Lung (tissue), 12 donors: ENCODE measurements around the gene SNX1. TPM values are rescaled to one million over a fixed set of nuclear protein-coding genes. Genes with fewer than 3 reads are reported as not detected.
A peak's percentile ranks its signal among the peaks of the same experiment; 100 is the strongest.
"Not testable (repeated sequence)": the region's sequence is repeated elsewhere in the genome, so short reads cannot be mapped to it uniquely, and the experiment has no call there.

Experiments used
- ATAC-seq: fragments of 200-7000 bp; cut with Tn5 transposase; one replicate; pipeline ENCODE4 v1.9.1; 2020; ENCODE audit warnings: moderate number of reproducible peaks; ENCODE audit not compliant: insufficient read depth, low FRiP score
- DNase-seq, 3 donors: peaks; one replicate each; pipeline ENCODE4 v3.0.0-alpha.2; 2013 to 2017
- H3K27ac ChIP-seq, 2 donors: one replicate each; pipeline ENCODE4 v1.5.1; 2013; ENCODE audit warnings: mild to moderate bottlenecking in 2 of 2, moderate library complexity in 2 of 2, control low read depth in 1 of 2, inconsistent platforms in 1 of 2, low read depth in 1 of 2, low read length in 1 of 2
- H3K27me3 ChIP-seq, 3 donors: one replicate each; pipeline ENCODE4 v1.5.1; 2013; ENCODE audit warnings: low read length in 2 of 3; ENCODE audit not compliant: control insufficient read depth in 3 of 3, insufficient read depth in 3 of 3
- H3K36me3 ChIP-seq, 4 donors: one replicate each; pipeline ENCODE4 v1.5.1; 2013; ENCODE audit warnings: low read length in 4 of 4, mild to moderate bottlenecking in 1 of 4, moderate library complexity in 1 of 4; ENCODE audit not compliant: control insufficient read depth in 4 of 4, insufficient read depth in 4 of 4
- H3K4me1 ChIP-seq, 5 donors: one replicate each; pipeline ENCODE4 v1.5.1; 2013; ENCODE audit warnings: low read length in 5 of 5, mild to moderate bottlenecking in 2 of 5, moderate library complexity in 1 of 5; ENCODE audit not compliant: control insufficient read depth in 5 of 5, insufficient read depth in 5 of 5
- H3K4me3 ChIP-seq: one replicate; pipeline ENCODE4 v1.5.1; 2013; ENCODE audit warnings: mild to moderate bottlenecking, control low read depth, moderate library complexity
- H3K9ac ChIP-seq, 2 donors: one replicate each; pipeline ENCODE4 v1.5.1; 2013; ENCODE audit warnings: low read length in 2 of 2, control low read depth in 1 of 2; ENCODE audit not compliant: insufficient read depth in 1 of 2
- H3K9me3 ChIP-seq, 4 donors: one replicate each; pipeline ENCODE4 v1.5.1; 2013; ENCODE audit warnings: low read length in 3 of 4, mild to moderate bottlenecking in 1 of 4, moderate library complexity in 1 of 4; ENCODE audit not compliant: control insufficient read depth in 4 of 4, insufficient read depth in 3 of 4
- WGBS, 2 donors: extraction: QIAGEN DNeasy Blood & Tissue Kit; methylation state at CpG; one replicate each; pipeline ENCODE4 v1.1.7; 2013; 5-methylcytosine and 5-hydroxymethylcytosine counted together
- polyA plus RNA-seq, 2 donors: library from polyadenylated mRNA; stranded (reverse); fragments of 200-250 nt; gene quantifications; one replicate each; pipeline ENCODE4 v1.2.1, GENCODE V29; 2013
- total RNA-seq, 2 donors: library from RNA; depleted of rRNA in 1 of 2; stranded (reverse); fragments of >200 nt in 1 of 2; gene quantifications; one replicate each; pipeline ENCODE4 v1.2.1, GENCODE V29; 2014 to 2021
- TF ChIP-seq, protein P1 (sequence below): IDR thresholded peaks from 2 replicates; pipeline ENCODE4 v1.5.1; 2012; ENCODE audit warnings: mild to moderate bottlenecking; ENCODE audit errors: control extremely low read depth, extremely low read depth
- donor health status: control.
- donor health status: control.
- donor health status: Bipolar disorder and iron deficiency.
- donor health status: healthy.
- donor health status: DM: yes; HTN: yes; CAD: no.

The SNX1 gene
- total and polyA plus RNA-seq, 4 donors = 70.6 to 169 (median 109) TPM

DNA sequence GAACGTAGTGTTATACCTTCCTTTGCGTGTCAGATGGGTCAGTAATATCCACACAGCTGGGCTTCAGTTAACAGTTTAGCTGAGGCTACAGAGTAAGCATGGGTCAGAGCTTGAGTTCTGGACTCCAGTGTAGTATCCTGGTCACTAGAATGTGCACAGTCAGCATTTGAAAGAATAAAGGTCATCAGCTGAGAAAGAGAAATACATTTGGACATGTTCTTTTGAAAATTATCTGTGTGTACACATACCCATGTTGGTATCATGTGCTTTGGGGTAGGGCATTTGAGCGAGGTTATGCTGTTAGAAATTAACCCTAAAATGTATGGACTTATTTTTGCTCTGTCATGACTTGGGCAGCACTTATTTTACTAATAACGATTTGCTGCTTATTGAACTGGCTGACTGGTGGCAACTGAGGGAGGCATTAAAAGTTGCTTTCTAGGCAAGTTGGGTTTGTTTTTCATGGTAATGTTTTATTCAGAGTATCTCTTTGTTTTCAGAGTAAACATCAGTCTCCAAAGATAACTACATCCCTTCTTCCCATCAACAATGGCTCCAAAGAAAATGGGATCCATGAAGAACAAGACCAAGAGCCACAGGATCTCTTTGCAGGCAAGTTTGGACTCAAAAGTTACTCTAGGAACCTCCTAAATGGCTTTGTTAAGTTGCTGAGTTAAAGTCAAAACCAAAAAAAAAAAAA, 16.4 kb downstream of the SNX1 start:
- TF ChIP-seq, protein P1, sequence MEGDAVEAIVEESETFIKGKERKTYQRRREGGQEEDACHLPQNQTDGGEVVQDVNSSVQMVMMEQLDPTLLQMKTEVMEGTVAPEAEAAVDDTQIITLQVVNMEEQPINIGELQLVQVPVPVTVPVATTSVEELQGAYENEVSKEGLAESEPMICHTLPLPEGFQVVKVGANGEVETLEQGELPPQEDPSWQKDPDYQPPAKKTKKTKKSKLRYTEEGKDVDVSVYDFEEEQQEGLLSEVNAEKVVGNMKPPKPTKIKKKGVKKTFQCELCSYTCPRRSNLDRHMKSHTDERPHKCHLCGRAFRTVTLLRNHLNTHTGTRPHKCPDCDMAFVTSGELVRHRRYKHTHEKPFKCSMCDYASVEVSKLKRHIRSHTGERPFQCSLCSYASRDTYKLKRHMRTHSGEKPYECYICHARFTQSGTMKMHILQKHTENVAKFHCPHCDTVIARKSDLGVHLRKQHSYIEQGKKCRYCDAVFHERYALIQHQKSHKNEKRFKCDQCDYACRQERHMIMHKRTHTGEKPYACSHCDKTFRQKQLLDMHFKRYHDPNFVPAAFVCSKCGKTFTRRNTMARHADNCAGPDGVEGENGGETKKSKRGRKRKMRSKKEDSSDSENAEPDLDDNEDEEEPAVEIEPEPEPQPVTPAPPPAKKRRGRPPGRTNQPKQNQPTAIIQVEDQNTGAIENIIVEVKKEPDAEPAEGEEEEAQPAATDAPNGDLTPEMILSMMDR = no peak
- H3K27ac ChIP-seq = no peak overlapping the region
- H3K4me1 ChIP-seq = peaks cover 0 to 26% (median 11%) of the 10 kb centered on the region in 5 donors
- peaks cover 0 to 2% (median 0%) of the 10 kb centered on the region in 3 donors for H3K27me3 ChIP-seq
- DNase-seq = no peak
- peak overlapping the region in 1 of 2 donors; percentile 26 for H3K9ac ChIP-seq
- H3K36me3 ChIP-seq = peaks cover 0 to 28% (median 15%) of the 10 kb centered on the region in 4 donors
- ATAC-seq = no peak
- H3K9me3 ChIP-seq = no peaks in the 10 kb centered on the region
- 71 to 78% methylated on average over 4 of the region's 4 CpGs for WGBS, 2 donors
- H3K4me3 ChIP-seq = no peak overlapping the region

DNA sequence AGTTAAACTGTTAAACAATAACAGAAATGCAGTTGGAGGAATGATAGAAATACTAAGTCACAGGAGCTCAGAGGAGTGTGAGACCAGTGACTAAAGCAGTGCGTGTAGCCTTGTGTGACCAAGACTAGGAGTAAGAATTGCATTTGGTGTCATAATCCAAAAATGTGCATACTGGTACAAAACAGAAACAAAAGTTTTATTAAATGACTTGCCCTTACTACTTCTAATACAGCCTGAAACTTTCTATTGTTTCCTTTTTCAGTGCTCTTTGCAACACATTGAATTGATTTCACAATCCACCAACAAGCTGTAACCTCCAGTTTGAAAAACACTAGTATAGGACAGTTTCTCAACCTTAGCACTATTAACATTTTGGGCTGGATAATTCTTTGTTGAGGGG, 17.1 kb downstream of the SNX1 start:
- H3K4me1 ChIP-seq = peaks cover 0 to 21% (median 11%) of the 10 kb centered on the region in 5 donors
- H3K9me3 ChIP-seq = no peaks in the 10 kb centered on the region
- no peak for ATAC-seq
- no peak for DNase-seq
- no peak overlapping the region for H3K27ac ChIP-seq
- H3K36me3 ChIP-seq = peaks cover 0 to 32% (median 18%) of the 10 kb centered on the region in 4 donors
- WGBS, 2 donors = 48 to 78% methylated on average over 1 of the region's 1 CpG
- H3K27me3 ChIP-seq = peaks cover 0 to 2% (median 0%) of the 10 kb centered on the region in 3 donors
- H3K4me3 ChIP-seq = no peak overlapping the region
- TF ChIP-seq, protein P1 = no peak
- H3K9ac ChIP-seq = no peak overlapping the region

DNA sequence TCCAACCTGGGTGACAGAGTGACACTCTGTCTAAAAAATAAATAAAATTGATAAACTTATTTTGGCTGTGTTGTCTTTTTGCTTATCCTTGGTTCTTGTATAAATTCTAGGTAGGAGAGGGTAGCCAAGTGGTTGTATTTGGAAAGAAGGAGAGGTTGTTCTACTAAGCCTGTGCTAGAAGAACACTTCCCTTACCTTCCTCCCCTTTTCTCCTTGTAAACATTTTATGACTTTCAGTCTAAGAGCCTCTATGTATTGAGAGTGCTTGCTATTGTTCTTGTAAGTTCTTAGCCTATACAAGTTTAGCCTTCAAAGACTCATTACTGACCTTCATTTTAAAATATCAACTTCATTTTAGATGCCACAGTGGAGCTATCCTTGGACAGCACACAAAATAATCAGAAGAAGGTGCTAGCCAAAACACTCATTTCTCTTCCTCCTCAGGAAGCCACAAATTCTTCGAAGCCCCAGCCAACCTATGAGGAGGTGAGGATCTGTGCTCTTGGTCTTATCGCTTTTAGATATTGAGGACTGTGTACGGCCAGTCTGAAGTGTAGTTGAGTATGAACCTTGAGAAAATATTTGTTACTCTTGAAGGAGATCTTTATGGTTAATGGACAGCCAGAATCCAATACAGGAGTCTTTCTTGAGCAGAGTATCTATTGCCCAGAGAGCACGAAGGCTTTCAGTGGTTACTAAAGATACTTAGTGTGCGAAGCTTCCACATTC, 22.1 kb downstream of the SNX1 start:
- DNase-seq = peak in 1 of 3 donors; percentile 34
- WGBS, 2 donors = 70 to 86% methylated on average over 5 of the region's 5 CpGs
- TF ChIP-seq, protein P1 = no peak
- H3K4me3 ChIP-seq = no peak overlapping the region
- H3K36me3 ChIP-seq = peaks cover 14 to 58% (median 28%) of the 10 kb centered on the region in 4 donors
- no peak overlapping the region for H3K27ac ChIP-seq
- peaks cover 0 to 3% (median 0%) of the 10 kb centered on the region in 5 donors for H3K4me1 ChIP-seq
- peak; percentile 62 for ATAC-seq
- H3K9ac ChIP-seq = no peak overlapping the region
- H3K27me3 ChIP-seq = no peaks in the 10 kb centered on the region
- H3K9me3 ChIP-seq = no peaks in the 10 kb centered on the region

DNA sequence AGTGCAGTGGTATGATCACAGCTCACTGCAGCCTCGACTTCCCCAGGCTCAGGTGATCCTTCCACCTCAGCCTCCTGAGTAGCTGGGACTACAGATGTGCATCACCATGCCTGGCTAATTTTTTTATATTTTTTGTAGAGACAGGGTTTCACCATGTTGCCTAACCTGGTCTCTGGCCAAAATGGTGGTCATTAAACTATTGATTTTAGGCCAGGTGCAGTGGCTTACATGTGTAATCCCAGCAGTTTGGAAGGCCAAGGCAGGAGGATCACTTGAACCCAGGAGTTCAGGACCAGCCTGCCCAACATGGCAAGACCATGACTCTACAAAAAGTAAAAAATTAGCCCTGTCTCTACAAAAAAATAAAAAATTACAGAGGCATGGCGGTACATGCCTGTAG, 24.5 kb downstream of the SNX1 start:
- peaks cover 24 to 55% (median 28%) of the 10 kb centered on the region in 4 donors for H3K36me3 ChIP-seq
- H3K4me1 ChIP-seq, H3K27me3 ChIP-seq, H3K9ac ChIP-seq, H3K9me3 ChIP-seq, H3K27ac ChIP-seq, H3K4me3 ChIP-seq, ATAC-seq, DNase-seq: not testable (repeated sequence)
- WGBS, 2 donors = 97% methylated on average over 2 of the region's 2 CpGs
